HCT116 (cell line): ENCODE results near the gene FBXO24. TPM values are rescaled to one million over a fixed set of nuclear protein-coding genes. Genes with fewer than 3 reads are reported as not detected.

Experiments used
- ATAC-seq: fragments of 200-7000 bp; cut with Tn5 transposase; 2 replicates; pipeline ENCODE4 v1.9.1; 2020; ENCODE audit warnings: mild to moderate bottlenecking, moderate library complexity
- BruUV-seq: library from RNA; stranded (reverse); fragments of 400-500 nt; replicated peaks from 2 replicates; lab custom pipeline; 2021; lab: Mats Ljungman, UMichigan
- CTCF ChIA-PET: fragments of 300-600 bp; sonication (Branson Sonifier 250); formaldehyde crosslinking; loops from one replicate; lab custom pipeline; 2021; ENCODE audit warnings: antibody characterized with exemption; lab: Charles Lee
- POLR2A ChIA-PET: fragments of 300-600, 350-600 bp; sonication (Branson Sonifier 250); formaldehyde crosslinking; loops from one replicate; lab custom pipeline; 2021; ENCODE audit warnings: antibody characterized with exemption; lab: Charles Lee
- RAD21 ChIA-PET, 2 experiments: fragments of 300-600 bp; sonication (Branson Sonifier 250); formaldehyde crosslinking; loops; one replicate each; lab custom pipeline; 2023; ENCODE audit warnings: low total read pairs in 2 of 2; ENCODE audit not compliant: uncharacterized antibody in 2 of 2, unreplicated experiment in 2 of 2, low non-redundant PET in 1 of 2; lab: Charles Lee
- DNase-seq: peaks from one replicate; pipeline ENCODE4 v3.0.0-alpha.2; 2010; ENCODE audit warnings: low read depth, low spot score
- H2AFZ ChIP-seq: fragments of 200-600 bp; shearing (Covaris generic), sonication (generic); 2 replicates; pipeline ENCODE4 v1.6.1; 2017; ENCODE audit warnings: low read depth, mixed run types, mixed read lengths, antibody characterized with exemption, low read length; ENCODE audit not compliant: poor library complexity, severe bottlenecking
- H3K27ac ChIP-seq: 2 replicates; pipeline ENCODE4 v1.5.1; 2012; ENCODE audit warnings: low read depth, low read length
- H3K27me3 ChIP-seq: fragments of 200-600 bp; sonication (generic); 2 replicates; pipeline ENCODE4 v1.6.1; 2016; ENCODE audit warnings: mixed run types, low read length, mixed read lengths; ENCODE audit not compliant: insufficient read depth
- H3K36me3 ChIP-seq, 2 experiments: fragments of 200-500 bp in 1 of 2; fragments of 200-600 bp in 1 of 2; sonication (Bioruptor generic) in 1 of 2; sonication (generic) in 1 of 2; 2 replicates each; pipeline versions ENCODE4 v1.5.1 to v1.6.1; 2014 to 2016; ENCODE audit warnings: low read length in 2 of 2, inconsistent platforms in 1 of 2, mixed read lengths in 1 of 2, mixed run types in 1 of 2; ENCODE audit not compliant: insufficient read depth in 2 of 2, control insufficient read depth in 1 of 2
- H3K4me1 ChIP-seq, 2 experiments: fragments of 200-600 bp in 1 of 2; sonication (generic) in 1 of 2; 2 replicates each; pipeline versions ENCODE4 v1.5.1 to v1.6.1; 2012 to 2017; ENCODE audit warnings: low read length in 2 of 2, inconsistent platforms in 1 of 2, mild to moderate bottlenecking in 1 of 2, mixed read lengths in 1 of 2, mixed run types in 1 of 2, moderate library complexity in 1 of 2; ENCODE audit not compliant: insufficient read depth in 2 of 2, control insufficient read depth in 1 of 2
- H3K4me2 ChIP-seq: fragments of 200-600 bp; sonication (generic); 2 replicates; pipeline ENCODE4 v1.6.1; 2017; ENCODE audit warnings: mixed run types, low read length, mixed read lengths
- H3K4me3 ChIP-seq, 2 experiments: fragments of 200-600 bp in 1 of 2; sonication (generic) in 1 of 2; replicated peaks in 1 of 2; 2 replicates each; pipeline ENCODE4 v1.5.1; 2011 to 2016; ENCODE audit warnings: low read length in 2 of 2, control low read depth in 1 of 2, low read depth in 1 of 2, mild to moderate bottlenecking in 1 of 2, mixed read lengths in 1 of 2, mixed run types in 1 of 2
- H3K79me2 ChIP-seq: fragments of 200-600 bp; sonication (generic); 2 replicates; pipeline ENCODE4 v1.6.1; 2017; ENCODE audit warnings: mild to moderate bottlenecking, mixed run types, low read length, moderate library complexity, mixed read lengths; ENCODE audit not compliant: insufficient read depth
- H3K9ac ChIP-seq: fragments of 200-600 bp; sonication (generic); 2 replicates; pipeline ENCODE4 v1.6.1; 2016; ENCODE audit warnings: low read length, mixed read lengths
- H3K9me2 ChIP-seq: fragments of 200-600 bp; sonication (generic), shearing (Covaris generic); 2 replicates; pipeline ENCODE4 v1.6.1; 2017; ENCODE audit warnings: mixed run types, mild to moderate bottlenecking, moderate library complexity; ENCODE audit not compliant: insufficient read depth
- H3K9me3 ChIP-seq, 2 experiments: fragments of 200-500 bp in 1 of 2; fragments of 200-600 bp in 1 of 2; sonication (Bioruptor generic) in 1 of 2; sonication (generic) in 1 of 2; 2 replicates each; pipeline ENCODE4 v1.6.1; 2014 to 2017; ENCODE audit warnings: low read length in 2 of 2, mixed read lengths in 2 of 2, inconsistent platforms in 1 of 2, low read depth in 1 of 2, mild to moderate bottlenecking in 1 of 2, mixed run types in 1 of 2, moderate library complexity in 1 of 2; ENCODE audit not compliant: control insufficient read depth in 1 of 2, insufficient read depth in 1 of 2
- H4K20me1 ChIP-seq: fragments of 200-600 bp; sonication (generic), shearing (Covaris generic); 2 replicates; pipeline ENCODE4 v1.6.1; 2017; ENCODE audit warnings: mixed run types, mild to moderate bottlenecking, moderate library complexity; ENCODE audit not compliant: insufficient read depth
- EZH2phosphoT487 ChIP-seq: fragments of 200-600 bp; IDR thresholded peaks from 2 replicates; pipeline ENCODE4 v1.6.1; 2018; ENCODE audit warnings: antibody characterized with exemption, borderline replicate concordance
- POLR2A ChIP-seq: IDR thresholded peaks from 2 replicates; pipeline ENCODE4 v1.7.0; 2011; ENCODE audit warnings: borderline replicate concordance; ENCODE audit not compliant: insufficient read depth, insufficient read length; ENCODE audit errors: extremely low read depth
- SRF ChIP-seq: IDR thresholded peaks from 2 replicates; pipeline ENCODE4 v1.6.1; 2012; ENCODE audit warnings: low read depth
- intact Hi-C: fragments of 100-400 bp; cut with micrococcal nuclease; formaldehyde crosslinking; loops from 2 replicates; pipeline ENCODE4 v1.10.0; 2022
- total RNA-seq: library from RNA; stranded (reverse); gene quantifications from one replicate; pipeline ENCODE4 v1.2.1, GENCODE V29; 2021; ENCODE audit not compliant: unreplicated experiment
- TF ChIP-seq, protein P1 (sequence below), 3 experiments: fragments of 200-600 bp in 1 of 3; sonication (generic) in 1 of 3; IDR thresholded peaks in 2 of 3; conservative IDR thresholded peaks in 1 of 3; 2 replicates each; pipeline ENCODE4 v1.5.1; 2012 to 2017; ENCODE audit warnings: low read depth in 2 of 3, low read length in 2 of 3, antibody characterized with exemption in 1 of 3, borderline replicate concordance in 1 of 3, control low read depth in 1 of 3, mild to moderate bottlenecking in 1 of 3, mixed read lengths in 1 of 3, mixed run types in 1 of 3, moderate library complexity in 1 of 3; ENCODE audit not compliant: insufficient read depth in 1 of 3
- TF ChIP-seq, protein P2 (sequence below): IDR thresholded peaks from 2 replicates; pipeline ENCODE4 v1.6.1; 2012

Gene FBXO24
- total RNA-seq, 1 experiment from 2014 or later = 2.1 TPM

GRCh38 chr7:100546129-100546925, 39.8 kb upstream of the FBXO24 start:
- H3K36me3 ChIP-seq = peaks cover 0 to 2% of the 10 kb centered on the region in 2 experiments; a peak in 1 of 4 replicates
- H3K4me1 ChIP-seq = peaks cover 50 to 56% of the 10 kb centered on the region in 2 experiments
- H3K9ac ChIP-seq = peak overlapping the region; percentile 61
- DNase-seq = no peak
- peak overlapping the region in 1 of 2 experiments; percentile 38; a peak in 2 of 4 replicates for H3K4me3 ChIP-seq
- H4K20me1 ChIP-seq = no peaks in the 10 kb centered on the region
- ChIA-PET RAD21 (no interaction called here), CTCF (interaction anchor here (0.9 to 1.3 kb wide), 4 partner anchors 11 to 77 kb away, joined by 3 to 10 read pairs (median 4); no protein-coding TSS in a partner anchor), POLR2A (interaction anchor here (0.7 to 1.7 kb wide), 2 partner anchors 40 to 44 kb away, joined by 3 to 10 read pairs; partner anchors contain the start of genes FBXO24 and LRCH4)
- H3K27ac ChIP-seq = peak overlapping the region; percentile 95
- peaks cover 14% of the 10 kb centered on the region; the same call in 1 of the 2 replicates for H3K79me2 ChIP-seq
- TF ChIP-seq, protein P1, sequence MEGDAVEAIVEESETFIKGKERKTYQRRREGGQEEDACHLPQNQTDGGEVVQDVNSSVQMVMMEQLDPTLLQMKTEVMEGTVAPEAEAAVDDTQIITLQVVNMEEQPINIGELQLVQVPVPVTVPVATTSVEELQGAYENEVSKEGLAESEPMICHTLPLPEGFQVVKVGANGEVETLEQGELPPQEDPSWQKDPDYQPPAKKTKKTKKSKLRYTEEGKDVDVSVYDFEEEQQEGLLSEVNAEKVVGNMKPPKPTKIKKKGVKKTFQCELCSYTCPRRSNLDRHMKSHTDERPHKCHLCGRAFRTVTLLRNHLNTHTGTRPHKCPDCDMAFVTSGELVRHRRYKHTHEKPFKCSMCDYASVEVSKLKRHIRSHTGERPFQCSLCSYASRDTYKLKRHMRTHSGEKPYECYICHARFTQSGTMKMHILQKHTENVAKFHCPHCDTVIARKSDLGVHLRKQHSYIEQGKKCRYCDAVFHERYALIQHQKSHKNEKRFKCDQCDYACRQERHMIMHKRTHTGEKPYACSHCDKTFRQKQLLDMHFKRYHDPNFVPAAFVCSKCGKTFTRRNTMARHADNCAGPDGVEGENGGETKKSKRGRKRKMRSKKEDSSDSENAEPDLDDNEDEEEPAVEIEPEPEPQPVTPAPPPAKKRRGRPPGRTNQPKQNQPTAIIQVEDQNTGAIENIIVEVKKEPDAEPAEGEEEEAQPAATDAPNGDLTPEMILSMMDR (IDR thresholded peaks at IDR 0.05 in 2 of 3, conservative IDR thresholded peaks at IDR 0.05 in 1 of 3; ENCODE audit: borderline replicate concordance in 1 of 3, insufficient read depth in 1 of 3, low read depth in 2 of 3, low read length in 2 of 3) = no peak
- TF ChIP-seq, protein P2, sequence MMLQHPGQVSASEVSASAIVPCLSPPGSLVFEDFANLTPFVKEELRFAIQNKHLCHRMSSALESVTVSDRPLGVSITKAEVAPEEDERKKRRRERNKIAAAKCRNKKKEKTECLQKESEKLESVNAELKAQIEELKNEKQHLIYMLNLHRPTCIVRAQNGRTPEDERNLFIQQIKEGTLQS = no peak
- TF ChIP-seq SRF (no peak), EZH2phosphoT487 (no peak), POLR2A (no peak)
- H2AFZ ChIP-seq = no peak overlapping the region
- intact Hi-C loops = no loop called here
- H3K27me3 ChIP-seq = no peaks in the 10 kb centered on the region
- BruUV-seq = no TSS peak
- H3K4me2 ChIP-seq = peak overlapping the region; percentile 79
- peak; percentile 45 for ATAC-seq
- no peaks in the 10 kb centered on the region for H3K9me2 ChIP-seq
- H3K9me3 ChIP-seq = no peaks in the 10 kb centered on the region
